HG03039 (cell line): ENCODE measurements around the gene IL6R.
"Not testable (repeated sequence)": the region's sequence is repeated elsewhere in the genome, so short reads cannot be mapped to it uniquely, and the experiment has no call there.

ENCODE experiments used
- ATAC-seq: cut with Tn5 transposase; IDR thresholded peaks from one replicate; pipeline ENCODE4 v1.9.1; 2021; ENCODE audit warnings: mild to moderate bottlenecking, moderate library complexity; ENCODE audit not compliant: unreplicated experiment

The IL6R gene

DNA sequence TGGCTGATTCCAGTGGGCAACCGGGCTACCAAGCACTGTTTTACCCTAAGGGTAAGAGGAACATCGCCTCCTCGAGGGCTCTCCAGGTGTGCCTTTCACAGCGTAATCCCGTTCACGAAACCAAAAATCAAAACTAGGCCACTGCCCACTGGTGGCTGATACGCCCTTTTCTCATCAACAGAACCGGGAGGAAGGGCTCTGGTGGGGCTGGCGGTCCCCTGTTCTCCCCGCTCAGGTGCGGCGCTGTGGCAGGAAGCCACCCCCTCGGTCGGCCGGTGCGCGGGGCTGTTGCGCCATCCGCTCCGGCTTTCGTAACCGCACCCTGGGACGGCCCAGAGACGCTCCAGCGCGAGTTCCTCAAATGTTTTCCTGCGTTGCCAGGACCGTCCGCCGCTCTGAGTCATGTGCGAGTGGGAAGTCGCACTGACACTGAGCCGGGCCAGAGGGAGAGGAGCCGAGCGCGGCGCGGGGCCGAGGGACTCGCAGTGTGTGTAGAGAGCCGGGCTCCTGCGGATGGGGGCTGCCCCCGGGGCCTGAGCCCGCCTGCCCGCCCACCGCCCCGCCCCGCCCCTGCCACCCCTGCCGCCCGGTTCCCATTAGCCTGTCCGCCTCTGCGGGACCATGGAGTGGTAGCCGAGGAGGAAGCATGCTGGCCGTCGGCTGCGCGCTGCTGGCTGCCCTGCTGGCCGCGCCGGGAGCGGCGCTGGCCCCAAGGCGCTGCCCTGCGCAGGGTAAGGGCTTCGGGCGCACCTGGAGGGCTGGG is at the start of gene IL6R:
Gene IL6R (plus strand): TSS at position 360 of the 763 bp plus-strand sequence. CDS start 287 bp downstream, at position 647.
- ATAC-seq = no peak

DNA sequence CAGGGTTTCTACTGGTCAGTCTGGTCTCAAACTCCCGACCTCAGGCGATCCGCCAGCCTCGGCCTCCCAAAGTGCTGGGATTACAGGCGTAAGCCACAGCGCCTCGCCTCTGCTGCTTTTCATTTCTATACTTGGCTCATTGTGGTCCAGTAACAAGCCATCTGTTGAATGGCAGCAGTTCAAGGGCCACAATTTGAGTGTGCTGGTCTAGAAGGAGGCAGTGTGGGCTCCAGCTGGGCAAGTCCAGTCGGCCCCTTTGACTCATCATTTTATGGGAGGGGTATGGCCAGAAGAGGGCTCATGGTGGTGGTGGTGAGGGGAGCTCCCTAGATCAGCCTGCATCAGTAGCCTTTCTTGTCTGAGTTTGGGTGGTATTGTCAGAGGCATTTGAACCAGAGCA is 46.6 kb upstream of the IL6R start:
- no peak for ATAC-seq

DNA sequence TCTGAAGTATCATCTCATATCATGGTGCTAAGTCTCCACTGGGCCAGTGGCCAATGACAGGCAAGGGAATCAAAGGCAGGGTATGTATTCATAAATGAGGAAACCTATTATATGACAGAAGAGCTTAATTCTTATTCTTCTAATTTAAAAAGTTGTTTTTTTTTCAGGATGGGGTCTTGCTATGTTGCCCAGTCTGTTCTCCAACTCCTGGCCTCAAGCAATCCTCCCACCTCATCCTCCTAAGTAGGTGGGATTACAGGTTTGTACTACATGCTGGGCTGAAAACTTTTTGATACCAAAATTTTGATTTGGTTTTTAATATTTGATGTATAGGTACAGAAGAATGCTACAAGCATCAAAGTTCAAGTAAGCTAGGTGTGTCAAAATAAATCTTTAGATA is 44.9 kb upstream of the IL6R start:
- ATAC-seq = no peak

DNA sequence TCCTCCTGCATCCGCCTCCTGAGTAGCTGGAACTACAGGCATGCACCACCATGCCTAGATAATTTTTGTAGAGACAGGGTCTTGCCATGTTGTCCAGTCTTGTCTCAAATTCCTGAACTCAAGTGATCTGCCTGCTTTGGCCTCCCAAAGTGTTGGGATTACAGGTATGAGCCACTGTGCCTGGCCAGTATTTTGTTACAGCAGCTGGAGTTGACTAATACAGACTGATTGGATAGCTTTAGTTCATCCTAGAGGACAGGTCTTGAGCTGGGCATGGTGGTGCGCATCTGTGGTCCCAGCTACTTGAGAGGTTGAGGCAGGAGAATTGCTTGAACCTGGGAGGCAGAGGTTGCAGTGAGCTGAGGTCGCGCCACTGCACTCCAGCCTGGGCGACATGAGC is 44.3 kb upstream of the IL6R start:
- ATAC-seq = not testable (repeated sequence)

DNA sequence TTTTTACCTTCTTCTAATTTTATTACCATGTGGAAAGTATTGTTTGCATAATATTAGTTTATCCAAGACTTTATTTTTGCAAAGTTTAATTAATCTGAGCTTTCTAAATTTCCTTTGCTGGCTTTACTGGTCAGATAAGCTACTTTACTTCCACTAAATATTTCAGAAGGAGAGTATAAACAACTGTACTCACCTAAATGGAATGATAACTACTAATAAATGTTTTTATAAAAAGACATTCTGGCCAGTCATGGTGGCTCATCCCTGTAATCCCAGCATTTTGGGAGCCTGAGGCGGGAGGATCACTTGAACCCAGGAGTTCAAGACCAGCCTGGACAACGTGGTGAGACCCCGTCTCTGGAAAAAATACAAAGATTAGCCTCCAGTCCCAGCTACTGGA is 43.8 kb upstream of the IL6R start:
- ATAC-seq = no peak

DNA sequence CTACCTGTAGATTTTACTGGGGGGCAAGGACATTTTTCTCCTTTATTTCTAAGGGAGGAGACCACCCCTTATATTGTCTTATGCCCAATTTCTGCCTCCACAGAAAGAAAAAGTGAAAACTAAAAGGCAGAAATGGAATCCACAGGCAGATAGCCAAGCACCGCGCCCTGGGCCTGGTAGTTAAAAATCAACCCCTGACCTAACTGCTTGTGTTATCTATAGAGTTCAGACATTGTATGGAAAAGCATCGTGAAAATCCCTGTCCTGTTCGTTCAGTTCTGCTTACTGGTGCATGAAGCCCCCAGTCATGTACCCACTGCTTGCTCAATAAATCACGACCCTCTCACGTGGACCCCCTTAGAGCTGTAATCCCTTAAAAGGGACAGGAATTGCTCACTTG is 33.7 kb upstream of the IL6R start:
- no peak for ATAC-seq

DNA sequence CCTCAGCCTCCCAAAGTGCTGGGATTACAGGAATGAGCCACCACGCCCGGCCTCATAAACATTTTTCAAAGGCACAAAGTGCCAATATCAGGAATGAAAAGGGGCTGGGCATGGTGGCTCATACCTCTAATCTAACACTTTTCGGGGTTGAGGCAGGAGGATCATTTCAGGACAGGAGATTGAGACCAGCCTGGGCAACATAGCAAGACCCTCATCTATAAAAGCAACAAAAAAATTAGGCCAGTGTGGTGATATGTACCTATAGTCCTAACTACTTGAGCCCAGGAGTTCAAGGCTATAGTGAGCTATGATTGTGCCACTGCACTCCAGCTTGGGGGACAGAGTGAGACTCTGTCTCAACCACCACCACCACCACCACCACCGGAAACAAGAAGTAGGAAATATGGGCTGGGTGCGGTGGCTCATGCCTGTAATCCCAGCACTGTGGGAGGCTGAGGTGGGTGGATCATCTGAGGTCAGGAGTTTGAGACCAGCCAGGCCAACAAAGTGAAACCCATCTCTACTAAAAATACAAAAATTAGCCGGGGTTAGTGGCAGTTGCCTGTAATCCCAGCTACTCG is 31.3 kb upstream of the IL6R start:
- not testable (repeated sequence) for ATAC-seq

DNA sequence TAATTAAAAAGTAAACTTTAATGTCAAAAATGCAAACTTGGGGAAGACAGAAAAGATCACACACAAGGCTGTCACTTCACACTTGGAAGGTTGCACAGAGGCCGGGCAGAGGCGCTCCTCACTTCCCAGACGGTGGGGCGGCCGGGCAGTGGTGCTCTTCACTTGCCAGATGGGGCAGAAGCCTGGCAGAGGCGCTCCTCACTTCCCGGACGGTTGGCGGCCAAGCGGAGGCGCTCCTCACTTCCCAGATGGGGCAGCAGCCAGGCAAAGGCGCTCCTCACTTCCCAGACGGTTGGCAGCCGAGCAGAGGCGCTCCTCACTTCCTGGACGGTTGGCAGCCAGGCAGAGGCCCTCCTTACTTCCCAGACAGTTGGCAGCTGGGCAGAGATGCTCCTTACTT is 25.8 kb upstream of the IL6R start:
- ATAC-seq = no peak

DNA sequence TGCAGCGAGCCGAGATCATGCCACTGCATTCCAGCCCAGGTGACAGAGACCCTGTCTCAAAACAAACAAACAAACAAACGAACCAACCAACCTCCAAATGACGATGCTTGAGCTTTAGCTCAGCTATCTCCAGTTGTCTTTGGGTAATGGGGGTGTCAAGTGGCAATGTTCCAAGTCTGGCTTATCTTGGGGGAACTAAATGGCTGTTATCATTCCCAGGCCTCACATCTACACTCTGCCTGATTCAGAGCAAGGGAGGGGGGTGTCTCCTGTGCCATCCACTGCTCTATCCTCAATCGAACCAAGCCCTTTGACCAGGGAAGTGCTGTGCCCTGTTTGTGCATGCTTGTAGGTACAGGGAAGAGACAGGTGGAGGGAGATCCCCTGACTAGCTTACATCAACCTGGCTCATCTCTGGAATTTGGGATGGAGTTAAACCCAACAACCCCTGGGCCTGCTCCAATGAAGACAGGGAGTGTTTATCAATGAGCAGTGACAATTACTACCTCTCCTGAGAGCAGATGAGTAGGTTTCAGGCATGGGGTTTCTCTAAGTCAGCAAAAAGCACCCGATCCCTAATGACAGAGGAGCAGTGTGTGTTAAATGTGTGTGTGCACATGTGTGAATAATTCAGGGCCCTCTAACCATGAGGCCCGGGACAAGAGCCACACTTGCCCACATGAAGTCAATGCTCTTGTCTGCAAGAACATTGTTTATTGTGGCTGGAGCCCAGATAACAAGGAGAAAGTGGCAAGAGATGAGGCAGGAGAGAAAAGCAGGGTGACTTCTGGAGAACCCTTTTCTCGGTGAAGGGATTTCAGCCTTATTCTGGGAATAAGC is 20.3 kb upstream of the IL6R start:
- no peak for ATAC-seq

DNA sequence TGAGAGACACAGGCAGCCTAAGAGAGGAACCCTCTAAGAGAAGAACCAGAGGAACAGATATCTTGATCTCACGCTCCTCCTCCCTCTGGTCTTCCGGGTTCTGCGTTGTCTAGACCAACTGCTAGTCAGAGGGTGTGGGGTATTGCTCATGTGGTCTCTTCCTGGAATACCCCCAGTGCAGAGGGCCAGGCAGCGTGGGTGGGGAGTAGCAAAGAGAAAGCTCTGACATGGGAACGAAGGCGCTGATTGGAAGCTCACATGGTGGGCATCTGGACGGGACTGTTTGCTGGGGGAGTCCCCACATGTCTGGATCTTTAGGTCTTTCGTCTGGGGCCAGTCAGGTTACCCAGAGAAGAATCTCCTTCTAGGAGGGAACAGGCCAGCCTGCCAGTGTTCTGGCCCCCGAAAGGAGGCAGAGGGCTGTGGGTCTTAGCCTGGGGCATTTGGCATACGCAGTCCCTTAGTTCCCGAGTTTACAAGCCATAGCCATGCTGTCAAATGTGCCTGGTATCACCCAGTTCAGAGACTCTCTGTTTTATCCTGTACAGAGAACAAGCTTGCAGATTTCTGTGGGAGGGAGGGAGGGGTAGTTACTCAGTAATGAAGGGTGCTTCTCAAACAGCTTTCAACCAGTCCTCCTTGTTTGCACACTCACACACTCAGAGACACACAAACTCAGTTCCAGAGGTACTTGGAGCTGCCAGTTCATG is 18.3 kb upstream of the IL6R start:
- ATAC-seq = peak; percentile 72

DNA sequence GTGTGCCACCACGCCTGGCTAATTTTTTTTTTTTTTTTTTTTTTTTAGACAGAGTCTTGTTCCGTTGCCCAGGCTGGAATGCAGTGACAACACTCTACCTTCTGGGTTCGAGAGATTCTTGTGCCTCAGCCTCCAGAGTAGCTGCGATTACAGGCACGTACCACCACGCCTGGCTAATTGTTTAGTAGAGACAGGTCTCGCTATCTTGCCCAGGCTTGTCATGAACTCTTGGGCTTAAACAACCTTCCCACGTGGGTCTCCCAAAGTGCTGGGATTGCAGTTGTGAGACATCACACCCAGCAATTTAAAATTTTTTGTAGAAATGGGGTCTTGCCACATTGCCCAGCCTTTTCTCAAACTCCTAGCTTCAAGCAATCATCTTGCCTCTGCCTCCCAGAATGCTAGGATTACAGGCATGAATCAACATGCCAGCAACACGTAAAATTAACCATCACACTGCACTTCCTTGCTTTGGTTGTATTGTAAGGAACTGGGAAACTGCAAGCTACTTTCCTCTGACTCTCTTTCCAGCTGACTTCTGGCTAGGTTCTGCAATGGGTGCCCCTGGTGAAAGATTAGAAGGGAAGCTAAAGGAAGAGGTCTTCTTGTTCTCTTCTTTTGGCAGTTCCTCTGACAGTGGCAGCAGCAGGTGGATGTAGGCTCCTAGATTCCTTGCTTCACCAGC is 13.9 kb upstream of the IL6R start:
- no peak for ATAC-seq

DNA sequence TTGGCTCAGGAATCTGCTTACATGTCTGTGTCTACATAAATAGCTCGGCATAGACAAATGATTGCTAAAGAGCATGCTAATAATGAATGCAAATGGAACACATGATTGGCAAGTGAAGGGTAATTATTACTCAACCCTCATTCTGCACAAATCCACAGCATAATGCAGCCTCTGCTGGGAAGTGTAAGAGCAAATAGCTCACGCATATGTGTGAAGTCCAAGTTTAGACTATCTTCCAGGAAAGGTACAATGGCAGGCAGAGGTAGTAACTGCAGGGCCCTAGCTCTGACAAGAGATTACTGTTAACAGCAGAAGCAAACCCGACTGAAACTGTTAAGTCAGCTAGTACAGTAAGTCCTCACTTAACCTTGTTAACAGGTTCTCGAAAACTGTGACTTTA is 7.0 kb upstream of the IL6R start:
- ATAC-seq = no peak

DNA sequence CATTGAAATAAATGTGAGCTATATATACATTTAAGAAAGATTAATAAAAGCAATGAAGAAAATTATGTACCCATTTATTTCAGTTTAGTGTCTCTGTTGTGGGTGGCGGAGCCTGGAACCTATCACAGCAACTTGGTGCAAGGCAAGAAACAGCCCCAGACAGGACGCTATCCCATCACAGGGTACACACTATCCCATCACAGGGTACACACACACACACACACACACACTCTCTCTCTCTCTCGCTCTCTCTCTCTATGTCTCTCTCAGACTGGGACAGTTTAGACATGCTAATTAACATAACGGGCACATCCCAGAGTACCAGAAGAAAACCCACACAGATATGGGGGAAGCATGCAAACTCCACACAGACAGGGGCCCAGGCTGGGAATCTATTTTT is 6.5 kb upstream of the IL6R start:
- ATAC-seq = no peak

DNA sequence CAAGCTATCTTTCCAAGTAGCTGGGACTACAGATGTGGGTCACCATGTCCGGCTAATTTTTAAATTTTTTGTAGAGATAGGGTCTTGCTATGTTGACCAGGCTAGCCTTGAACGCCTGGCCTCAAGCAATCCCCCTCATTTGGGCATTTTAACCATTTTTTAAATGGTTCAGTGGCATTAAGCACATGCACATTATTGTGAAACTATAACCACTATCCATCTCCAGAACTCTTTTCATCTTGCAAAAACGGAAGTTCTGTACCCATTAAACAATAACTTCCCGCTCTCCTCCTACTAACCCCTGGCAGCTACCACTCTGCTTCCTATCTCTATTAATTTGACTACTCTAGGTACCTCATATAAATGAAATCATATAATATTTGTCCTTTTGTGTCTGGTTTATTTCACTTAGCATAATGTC is 4.8 kb upstream of the IL6R start:
- no peak for ATAC-seq

DNA sequence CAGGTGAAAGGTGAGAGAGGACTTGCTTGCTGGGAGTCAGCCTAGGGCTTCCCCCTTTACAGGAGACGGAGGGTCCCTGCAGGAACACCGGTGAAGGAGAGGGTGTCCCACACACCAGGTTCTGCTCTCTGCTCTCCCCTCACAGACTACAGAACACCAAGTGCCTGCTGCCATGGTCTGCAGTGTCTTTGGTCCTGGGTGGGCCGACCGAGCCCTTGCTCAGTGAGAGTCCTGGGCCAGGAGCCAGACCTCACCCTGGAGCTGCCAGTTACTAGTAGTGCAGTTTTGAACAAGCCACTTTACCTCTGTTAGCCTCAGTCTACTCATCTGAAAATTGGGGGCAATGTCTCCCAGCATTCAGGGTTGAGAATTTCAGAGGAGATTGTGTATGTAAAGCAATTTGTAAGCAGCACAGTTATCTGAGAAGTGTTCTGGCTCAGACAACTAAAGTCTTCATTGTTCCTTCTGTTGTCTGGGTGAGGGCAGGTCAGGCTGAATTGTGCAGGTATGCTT is 2.7 kb upstream of the IL6R start:
- ATAC-seq = no peak

DNA sequence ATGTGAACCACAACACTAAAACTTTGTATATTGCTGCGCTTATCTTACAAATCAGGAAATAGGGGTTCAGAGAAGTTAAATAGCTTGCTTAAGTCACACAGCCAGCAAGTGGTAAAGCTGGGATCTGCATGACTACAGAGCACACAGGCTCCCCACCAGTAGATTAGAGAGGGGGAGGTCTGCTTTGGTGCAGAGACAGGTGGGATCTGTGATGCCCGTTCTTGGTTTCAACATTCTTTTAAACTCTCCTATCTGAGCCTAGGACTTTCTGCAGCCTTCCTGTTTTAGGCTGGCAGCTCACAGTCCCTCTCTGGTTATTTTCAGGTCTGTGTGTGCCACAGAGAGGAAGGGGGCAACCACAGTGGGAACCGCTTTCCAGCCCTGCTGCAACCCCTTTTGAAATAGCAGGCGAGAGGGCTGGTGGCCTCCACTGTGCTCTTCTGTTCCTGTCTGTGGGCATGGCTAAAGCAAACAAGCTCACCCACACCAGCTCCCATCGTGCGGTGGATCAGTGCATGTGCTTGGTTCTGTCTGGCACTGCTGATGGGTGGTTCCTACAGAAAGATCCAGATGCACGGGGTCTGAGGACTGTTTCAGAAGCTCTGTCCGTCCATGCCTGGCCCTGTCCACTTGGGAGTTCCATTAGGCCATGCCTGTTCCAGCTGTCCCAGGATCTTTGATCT is 1.7 kb upstream of the IL6R start:
- ATAC-seq = no peak

DNA sequence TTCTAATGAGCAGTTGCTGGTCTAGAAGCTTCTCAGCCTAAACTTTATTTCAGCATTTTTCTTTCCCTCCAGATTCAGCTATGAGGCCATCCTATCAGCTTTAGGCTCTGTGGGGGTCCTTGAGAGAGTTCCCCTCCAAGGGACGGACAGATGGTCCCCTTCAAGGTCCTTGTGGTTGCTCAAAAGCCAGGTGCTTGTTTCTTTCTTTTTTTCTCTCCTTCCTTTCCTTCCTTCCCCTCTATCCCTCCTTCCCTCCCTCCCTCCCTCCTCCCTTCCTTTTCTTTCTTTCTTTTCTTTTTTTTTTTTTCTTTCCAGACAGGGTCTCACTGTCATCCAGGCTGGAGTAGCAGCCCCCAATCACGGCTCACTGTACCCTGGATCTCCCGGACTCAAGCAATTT is 1.2 kb upstream of the IL6R start:
- ATAC-seq = no peak

DNA sequence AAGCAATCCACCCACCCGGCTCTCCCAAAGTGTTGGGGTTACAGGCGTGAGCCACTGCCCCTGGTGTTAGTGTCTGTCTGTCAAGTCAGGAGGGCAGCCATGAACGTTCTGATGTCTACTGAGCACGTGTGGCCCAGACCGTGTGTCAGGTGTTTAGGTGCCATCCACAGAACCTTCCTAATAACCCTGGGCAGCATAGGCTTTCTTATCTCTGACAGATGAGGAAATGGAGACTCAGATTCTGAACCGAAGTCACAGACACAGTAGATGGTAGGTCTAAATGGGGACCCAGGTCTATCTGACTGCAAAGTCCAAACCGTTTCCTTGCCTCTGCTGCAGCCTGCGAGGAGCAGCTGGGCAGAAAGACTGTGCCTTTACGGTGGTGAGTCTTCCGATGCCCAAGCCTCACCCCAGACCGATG is 622 bp upstream of the IL6R start:
- no peak for ATAC-seq

DNA sequence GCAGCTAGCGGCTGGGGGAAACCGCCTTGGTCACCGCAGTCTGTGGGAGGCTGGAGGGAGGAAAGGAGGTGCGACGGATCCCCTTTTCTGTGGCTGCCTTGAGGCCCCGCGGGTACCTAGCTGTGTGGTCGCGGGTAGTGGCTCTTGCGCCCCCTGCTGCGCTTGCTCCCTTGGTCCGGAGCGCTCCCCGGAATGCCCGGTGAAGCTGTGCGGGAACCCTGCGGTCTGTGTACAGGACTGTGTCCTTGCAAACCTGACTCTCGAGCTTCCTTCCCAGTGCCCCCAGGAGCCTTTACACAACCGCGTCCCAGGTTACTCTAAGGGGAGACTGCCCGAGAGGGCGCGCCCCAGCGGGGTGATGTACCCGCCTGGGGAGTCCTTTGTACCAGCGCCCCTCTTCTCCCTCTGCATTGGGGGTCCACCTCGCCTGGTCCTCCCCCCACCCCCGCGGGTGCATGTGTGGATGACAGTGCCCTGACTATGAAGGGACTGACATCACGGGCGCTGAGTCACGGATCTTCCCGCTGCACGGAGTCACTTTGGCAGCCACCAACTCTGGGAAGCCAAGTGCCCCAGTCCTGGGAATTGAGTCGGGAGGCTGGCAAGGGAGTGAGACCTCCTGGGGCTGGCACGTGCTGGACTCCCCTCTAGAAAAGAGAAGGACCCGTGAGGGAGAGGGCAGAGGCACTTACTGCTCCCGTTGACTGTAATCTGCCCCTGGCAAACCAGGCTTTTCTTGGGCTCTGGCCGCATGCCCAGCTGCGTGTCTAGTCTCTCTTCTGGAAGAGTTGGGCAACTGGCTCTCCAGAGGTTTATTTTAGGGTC is 816 bp downstream of the IL6R start:
- no peak for ATAC-seq
